NCI-H187 (cell line): ENCODE results near the gene THBS4.

Source experiments
- DNase-seq, 2 experiments: peaks; one replicate each; lab custom pipeline; 2025; lab: John Stamatoyannopoulos, UW

THBS4 gene

DNA sequence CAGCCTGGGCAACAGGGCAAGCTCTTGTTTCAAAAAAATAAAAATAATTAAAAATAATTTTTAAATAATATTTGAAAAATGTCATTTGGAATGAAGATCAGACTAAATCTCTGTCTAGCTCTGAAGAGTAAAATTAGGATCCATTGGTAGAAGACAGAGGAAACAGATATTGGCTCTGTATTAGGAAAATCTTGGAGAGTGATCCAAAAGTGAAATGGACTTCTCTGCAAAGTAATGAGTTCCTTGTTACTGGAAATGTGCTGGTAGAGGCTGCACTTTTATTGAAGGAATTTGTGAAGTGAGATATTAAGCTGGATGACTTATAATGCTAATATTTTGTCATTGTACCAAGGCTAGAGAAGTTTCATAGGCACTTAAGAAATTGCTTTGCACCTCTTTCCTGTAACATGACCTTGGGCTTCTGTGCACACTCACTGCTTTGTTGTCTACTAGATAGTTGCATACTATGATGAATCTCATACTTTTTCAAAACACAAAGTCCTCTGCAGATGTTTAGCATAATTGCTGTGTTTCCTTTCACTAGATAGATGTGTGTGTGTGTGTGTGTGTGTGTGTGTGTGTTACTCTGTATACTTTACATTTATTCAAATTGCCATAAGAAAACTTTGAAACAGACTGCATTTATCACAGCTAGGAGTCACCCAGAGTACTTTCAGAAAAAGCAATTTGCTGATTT lies 13.1 kb downstream of the THBS4 start:
- no peak for DNase-seq

DNA sequence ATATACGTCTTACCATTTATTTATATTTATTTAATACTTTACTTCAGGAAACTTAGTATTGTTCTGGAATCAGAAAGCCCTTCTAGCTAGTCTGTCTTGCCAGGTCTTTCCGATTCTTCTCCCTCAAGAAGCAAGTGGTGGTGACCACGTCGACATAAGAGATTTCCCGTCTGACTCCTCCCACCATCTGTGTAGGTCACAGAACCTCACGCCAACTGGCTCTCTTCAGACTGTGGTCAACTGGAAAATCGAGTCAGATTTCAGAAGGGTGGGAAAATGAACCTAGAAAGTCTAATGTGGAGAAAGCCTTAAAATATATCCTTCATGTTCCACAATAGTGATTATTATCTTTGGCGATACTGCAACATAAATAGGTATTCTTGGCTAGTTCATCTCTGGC lies 17.3 kb downstream of the THBS4 start:
- no peak for DNase-seq

DNA sequence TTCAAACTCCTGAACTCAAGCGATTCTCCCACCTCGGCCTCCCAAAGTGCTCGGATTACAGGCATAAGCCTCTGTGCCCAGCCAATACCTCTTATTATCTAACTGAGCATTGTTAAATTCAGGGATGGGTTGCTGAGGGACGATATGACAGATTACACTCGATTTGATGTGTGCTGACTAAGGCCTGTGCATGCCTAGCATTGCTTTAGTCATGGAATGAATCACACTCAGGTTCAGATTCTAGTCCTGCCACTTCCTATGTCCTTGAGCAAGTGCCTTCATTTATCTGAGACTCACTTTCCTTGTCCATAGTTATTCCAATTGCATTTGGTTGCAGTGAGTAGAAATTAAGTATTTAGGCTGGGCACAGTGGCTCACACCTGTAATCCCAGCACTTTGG lies 19.5 kb downstream of the THBS4 start:
- no peak for DNase-seq

DNA sequence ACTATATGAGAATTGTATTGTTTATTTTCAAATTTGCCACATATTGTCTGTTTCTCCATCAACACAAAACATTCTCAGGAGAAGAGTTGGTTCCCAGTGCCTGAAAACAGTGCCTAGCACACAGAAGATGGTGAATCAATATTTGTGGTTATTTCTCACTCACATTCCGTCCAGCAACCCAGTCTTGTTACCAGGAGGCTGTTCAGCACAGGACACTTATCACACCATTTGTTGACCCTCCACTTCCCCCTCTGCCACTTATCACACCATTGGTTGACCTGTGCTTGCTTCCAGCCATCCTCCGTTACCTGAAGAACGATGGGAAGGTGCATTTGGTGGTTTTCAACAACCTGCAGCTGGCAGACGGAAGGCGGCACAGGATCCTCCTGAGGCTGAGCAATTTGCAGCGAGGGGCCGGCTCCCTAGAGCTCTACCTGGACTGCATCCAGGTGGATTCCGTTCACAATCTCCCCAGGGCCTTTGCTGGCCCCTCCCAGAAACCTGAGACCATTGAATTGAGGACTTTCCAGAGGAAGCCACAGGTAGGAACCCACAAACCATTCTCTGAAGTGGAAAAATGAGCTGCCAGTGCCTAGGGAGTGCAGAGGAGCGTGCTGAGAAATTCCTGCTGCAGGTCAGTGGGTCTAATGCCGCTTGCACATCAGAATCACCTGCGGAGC lies 20.5 kb downstream of the THBS4 start:
- DNase-seq, result peak; percentile 86 to 90

DNA sequence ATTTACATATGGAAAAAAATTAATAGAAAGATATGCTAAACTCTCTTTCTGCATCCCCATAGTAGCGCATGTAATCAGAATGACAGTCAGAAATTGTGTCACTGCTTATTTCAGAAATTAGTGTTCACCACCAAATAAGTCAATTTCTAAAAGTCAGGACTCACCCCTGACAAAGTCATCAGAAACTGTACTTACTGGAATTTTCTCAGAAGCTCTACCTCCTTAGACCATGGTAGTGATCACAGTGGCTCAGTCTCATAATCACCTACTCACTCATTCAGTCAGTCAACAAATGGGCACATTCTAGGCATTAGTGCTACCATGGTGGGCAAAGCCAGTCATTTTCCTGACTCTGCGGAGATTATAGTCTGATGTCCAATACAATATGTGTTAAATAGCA lies 22.0 kb downstream of the THBS4 start:
- no peak for DNase-seq

DNA sequence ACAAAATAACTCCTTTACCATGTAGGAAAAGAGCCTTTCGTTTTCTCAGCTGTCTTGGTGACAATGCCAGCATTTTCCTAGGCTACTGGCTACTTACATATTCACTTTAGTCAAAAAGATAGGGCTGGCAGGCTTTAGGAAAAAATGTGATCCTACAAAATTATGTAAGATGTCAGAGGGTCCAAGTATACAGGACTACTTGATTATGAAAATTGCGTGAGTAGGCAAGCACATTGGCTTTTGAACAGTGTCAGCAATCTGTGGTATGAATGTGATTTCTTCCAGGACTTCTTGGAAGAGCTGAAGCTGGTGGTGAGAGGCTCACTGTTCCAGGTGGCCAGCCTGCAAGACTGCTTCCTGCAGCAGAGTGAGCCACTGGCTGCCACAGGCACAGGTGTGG lies 22.8 kb downstream of the THBS4 start:
- DNase-seq, result no peak

DNA sequence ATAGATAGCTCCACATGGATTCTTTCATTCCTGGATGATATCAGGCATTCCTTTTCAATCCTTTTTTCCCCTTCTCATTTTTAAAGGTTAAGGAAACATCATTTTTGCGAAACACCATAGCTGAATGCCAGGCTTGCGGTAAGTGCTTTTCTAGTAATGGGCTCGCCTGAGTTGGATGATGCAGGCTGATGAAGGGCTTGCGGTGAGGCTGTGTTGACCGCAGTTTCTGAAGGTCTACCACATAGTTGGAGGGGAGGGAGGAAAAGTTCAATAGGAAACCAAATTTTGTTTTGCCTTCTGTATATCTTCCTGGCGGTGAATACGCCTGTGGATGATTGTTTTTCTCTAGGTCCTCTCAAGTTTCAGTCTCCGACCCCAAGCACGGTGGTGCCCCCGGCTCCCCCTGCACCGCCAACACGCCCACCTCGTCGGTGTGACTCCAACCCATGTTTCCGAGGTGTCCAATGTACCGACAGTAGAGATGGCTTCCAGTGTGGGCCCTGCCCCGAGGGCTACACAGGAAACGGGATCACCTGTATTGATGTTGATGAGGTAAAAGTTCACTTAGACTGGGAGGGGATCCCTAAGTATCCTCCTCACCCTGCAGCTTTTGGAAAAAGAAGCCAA lies 24.3 kb downstream of the THBS4 start:
- no peak for DNase-seq

DNA sequence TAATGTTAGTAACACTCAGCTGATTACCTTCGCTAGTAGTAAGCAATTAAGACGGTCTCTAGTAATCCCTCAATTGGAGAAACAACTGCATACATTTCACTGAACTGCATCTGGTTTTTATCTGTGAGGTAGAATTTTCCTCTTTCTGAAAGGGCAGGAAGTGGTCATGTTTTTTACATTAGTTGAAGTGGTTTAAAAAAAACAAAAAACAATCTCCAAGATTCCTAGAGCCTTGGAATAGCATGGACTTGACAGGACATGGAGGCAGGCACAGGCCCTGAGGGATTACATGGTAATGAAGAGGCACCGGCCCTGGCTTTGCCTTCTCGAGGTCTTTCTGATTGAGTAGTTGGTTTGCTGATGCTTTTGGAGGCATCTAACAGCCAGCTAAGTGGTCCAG lies 25.8 kb downstream of the THBS4 start:
- no peak for DNase-seq

DNA sequence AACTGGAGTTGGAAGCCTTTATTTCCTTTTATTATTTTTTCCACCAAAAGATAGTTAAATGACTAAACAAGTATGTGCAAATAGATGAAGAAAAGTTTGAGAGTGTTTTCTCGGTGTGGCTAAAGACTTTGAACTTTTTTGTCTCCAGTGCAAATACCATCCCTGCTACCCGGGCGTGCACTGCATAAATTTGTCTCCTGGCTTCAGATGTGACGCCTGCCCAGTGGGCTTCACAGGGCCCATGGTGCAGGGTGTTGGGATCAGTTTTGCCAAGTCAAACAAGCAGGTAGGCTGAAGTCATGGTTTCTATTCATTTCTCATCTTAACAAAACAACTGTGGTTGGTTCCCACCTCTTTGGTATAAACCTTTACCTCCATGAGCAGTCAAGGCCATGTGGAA lies 26.4 kb downstream of the THBS4 start:
- DNase-seq, result no peak

DNA sequence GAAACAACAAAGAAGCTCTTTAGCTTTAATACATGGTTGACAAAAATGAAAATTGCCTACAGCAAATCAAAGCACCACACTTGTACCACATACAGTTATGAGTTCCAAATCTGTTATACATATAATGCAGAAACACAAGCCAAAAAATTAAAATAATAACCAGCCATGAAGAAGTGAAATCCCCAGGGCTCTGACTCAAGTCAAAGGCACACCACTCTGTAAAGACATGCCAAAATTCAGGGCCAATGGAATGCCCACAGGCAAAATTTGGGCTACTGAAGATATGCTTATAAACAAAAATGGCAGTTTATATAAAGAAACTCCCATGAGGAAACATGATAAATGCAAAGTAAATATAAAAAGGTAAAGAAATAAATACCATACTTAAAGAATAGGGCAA lies 29.0 kb downstream of the THBS4 start:
- DNase-seq, result no peak

DNA sequence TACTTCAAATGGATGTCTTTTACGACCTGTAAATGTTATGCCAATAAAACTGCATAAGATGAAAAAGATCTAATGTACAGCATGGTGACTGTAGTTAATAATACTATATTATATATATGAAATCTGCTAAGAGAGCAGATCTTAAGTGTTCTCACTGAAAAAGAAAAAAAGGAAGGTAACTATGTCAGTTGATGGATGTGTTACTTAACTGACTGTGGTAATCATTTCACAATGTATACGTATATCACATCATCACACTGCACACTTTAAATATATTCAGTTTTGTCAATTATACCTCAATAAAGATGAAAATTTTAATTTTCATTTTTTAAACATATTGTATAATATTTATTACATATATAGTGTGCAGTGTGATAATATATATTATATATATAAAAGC lies 31.9 kb downstream of the THBS4 start:
- DNase-seq, result no peak

DNA sequence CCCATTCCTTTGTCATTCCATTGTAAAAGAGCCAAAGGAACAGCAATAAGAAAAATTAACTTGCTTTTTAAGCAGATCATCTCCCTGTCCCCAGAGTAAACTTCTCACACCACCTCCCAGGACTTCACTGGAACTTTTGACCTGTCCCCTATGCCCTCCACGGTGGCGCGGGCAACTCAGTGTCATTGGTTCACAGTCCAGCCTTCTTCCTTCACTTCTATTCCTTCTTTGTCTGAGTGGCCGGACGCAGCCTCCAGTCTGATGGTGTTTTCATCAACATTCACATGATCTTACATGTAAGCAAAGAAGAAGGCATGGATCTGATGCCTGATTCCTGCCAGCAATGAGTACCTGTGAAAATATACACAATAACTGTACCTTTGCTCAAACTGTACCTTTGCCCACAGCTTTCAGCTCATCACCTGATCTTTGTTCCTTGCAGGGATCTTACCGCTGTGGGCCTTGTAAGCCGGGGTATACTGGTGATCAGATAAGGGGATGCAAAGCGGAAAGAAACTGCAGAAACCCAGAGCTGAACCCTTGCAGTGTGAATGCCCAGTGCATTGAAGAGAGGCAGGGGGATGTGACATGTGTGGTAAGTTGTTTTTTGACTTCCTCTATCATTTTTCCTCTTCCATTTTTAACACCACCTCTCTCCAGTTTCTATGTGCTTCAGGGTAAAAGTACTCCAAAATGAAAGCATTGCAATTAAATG lies 32.5 kb downstream of the THBS4 start:
- DNase-seq, result no peak

DNA sequence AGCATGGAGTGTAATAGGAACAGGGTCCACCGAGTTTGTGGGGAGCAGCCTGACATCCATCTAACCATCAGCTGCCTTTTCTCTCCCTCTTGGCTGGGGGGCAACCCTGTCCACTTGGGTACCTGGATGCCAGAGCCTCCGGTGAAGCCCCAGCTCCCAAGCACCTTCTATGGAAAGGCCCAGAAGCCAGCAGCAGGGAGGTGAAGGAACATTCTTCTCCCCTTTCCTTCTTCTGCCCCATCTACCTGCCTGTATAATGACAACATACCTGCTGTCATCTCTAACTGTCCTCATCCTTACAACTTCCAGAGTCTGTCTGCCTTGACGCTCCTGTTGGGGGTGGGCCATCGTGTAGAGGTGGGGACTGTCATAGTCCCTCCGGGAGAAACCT lies 33.1 kb downstream of the THBS4 start:
- DNase-seq, result no peak

DNA sequence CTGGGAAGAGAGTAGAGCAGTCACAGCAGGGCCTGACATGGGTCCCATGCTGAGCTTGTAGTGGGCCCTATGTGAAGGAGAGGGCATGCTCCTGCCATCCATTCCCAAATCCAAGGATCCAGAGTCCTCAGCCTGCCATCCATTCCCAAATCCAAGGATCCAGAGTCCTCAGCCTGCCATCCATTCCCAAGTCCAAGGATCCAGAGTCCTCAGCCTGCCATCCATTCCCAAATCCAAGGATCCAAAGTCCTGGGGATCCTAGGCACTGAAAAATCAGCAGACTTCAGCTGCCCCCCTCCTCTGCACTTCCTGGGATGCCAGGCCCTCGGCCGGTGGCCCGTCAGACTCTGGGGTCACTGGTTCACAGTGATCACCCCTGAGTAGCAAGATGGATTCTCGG lies 33.6 kb downstream of the THBS4 start:
- no peak for DNase-seq

DNA sequence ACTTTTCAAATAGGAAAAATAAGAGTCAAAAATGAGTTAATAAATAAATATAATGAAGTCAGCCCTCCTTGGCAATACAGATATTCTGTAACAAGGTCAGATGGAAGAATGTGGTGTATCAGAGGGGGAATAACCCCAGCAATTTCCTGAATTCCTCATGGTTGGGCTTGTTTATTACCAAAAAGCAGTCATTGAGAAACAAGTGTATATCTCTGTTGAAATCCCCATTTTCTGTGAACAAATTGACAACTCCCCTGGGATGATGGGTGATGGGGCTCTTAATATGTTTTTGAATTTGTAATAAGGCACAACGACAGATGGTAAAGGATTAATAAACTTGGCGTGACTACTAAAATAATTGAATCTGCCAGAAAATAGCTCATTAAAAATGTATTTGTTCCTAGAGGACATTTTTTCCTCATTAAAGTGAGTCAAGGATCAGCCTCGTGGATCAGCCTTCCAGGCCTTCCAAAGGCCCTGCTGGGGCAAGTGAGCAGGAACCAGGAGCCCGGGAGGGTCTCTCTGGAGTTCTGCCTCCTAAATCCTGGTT lies 34.2 kb downstream of the THBS4 start:
- no peak for DNase-seq

DNA sequence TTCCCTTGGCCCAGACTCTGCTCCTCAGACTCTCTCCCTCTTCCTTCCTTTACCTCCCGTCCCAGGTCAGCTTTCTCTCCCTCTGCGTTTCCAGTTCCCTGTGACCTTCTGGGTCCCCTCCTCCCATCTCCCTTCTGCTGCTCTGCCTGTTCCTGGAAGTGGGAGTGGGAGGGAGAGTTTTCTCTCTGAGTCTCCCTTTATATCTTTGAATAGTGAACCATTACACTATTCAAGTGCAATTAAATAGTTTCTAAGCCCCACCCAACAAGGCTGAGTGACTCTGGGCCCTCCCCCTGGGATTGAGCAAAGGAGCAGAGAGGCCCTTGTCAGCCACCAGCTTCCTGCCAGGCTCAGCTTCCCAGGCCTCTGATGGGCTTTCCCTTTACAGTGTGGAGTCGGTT lies 34.8 kb downstream of the THBS4 start:
- no peak for DNase-seq

DNA sequence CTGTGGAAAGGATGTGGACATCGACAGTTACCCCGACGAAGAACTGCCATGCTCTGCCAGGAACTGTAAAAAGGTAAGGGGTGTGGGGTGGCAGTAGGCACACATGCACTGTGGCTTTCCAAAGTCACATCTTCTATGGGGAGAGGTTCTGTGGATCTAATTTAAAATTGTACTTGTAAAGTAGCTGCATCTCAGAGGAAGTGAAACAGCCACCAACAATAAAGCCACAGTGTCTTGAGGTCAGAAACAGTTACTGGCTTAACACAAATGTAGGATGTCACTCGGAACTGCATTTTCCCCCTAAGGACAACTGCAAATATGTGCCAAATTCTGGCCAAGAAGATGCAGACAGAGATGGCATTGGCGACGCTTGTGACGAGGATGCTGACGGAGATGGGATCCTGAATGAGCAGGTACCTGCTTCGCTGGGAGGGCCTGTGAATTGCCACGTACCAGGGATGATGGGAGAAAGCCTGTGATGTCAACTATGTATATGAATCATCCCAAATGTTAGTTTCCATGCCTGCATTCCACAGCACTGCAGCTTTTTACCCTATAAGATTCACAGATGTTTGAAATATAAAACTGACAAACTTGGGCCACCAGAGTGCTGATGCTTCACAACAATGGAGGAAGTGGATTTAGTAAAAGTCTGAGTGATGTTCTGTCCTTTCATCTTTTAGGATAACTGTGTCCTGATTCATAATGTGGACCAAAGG lies 35.3 kb downstream of the THBS4 start:
- no peak for DNase-seq

DNA sequence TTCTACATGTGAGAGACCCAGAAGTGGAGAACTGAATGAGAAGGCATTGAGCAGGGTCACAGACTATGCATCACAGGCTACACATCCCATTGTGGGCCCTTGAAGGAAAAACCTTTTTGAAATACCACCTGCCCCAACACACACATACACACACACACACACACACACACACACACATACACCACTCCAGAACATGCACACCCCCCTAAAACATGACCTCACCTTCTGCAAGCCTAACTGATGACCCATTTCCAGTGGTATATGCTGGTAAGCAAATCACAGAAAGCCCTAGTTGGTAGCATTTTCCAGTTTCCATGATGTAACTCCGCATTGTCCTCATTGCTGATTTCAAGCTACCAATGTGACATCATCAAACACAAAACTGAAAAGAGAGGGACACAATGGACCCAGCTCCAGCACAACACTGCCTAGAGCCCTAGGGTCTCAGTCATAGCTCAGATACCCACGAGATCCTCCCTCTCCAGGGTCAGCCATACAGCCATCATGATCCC lies 36.4 kb downstream of the THBS4 start:
- DNase-seq, result no peak

DNA sequence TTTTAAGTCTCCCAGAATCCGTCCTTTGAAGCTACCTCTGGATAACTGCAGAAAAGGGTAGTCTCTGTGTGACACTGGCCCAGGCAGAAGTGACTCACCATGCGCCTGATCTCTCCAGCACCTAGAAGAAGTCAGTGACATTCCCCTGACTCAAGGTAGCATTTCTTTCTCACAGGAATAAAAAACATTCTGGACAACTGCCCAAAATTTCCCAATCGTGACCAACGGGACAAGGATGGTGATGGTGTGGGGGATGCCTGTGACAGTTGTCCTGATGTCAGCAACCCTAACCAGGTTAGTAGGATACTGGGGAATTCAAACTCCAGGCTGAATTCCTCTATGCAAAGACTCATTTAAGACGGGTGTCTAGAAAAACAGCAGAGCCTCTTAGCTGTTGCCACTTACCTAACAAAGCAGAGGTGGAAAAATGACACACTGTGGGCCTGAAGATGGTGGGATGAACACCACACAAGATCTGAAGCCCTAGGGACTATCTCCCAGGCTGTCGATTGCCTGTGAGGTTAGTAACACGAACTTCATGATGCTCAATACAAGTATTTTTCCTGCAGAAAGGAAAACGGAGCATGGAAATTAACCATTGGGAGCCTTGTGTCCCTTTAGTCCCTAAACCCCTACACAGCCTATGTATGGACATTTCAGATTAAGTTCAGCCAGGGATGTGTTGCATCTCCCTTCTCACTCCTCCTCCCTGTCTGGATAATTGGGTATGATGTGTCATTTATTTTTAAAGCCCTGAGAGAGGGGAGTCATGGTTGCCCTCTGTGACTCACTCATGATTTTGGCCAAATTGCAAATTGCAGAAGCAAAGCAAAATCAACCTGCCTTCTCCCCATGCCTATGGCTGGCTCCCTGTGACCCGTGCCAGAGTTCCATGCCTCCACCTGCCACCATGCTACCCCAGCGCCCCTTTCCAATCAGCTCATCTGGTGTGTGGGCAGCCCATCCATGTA lies 37.2 kb downstream of the THBS4 start:
- no peak for DNase-seq
